ENCODE results near the gene ACO2. TPM values are rescaled to one million over a fixed set of nuclear protein-coding genes. Genes with fewer than 3 reads are reported as not detected.
A peak's percentile ranks its signal among the peaks of the same experiment; 100 is the strongest.
"Not testable (repeated sequence)": the region's sequence is repeated elsewhere in the genome, so short reads cannot be mapped to it uniquely, and the experiment has no call there.

Gene ACO2
- total RNA-seq, 2 experiments from 2014 or later, result 61.5 to 107 TPM

- DNase-seq (ENCODE audit: low spot score), result no peak
- Histone ChIP-seq H4K20me1 (ENCODE audit: insufficient read depth, low read length) (no peaks in the 10 kb centered on the region), H3K79me2 (ENCODE audit: insufficient read depth, low read depth, low read length) (no peaks in the 10 kb centered on the region), H3K4me2 (ENCODE audit: low read length) (no peak overlapping the region), H3K36me3 (ENCODE audit: insufficient read depth, low read length) (peaks cover 38% of the 10 kb centered on the region), H3K27ac (ENCODE audit: low read depth, low read length, poor library complexity, severe bottlenecking) (no peak overlapping the region), H3K9me2 (ENCODE audit: insufficient read depth, low read length) (no peaks in the 10 kb centered on the region), H3K4me1 (ENCODE audit: insufficient read depth, low read length, poor library complexity, severe bottlenecking) (no peaks in the 10 kb centered on the region), H3K4me3 (ENCODE audit: low read depth, low read length, poor library complexity, severe bottlenecking) (no peak overlapping the region), H2AFZ (ENCODE audit: low read length) (no peak overlapping the region), H3K9me3 (ENCODE audit: low read length) (no peaks in the 10 kb centered on the region)
- POLR2A ChIA-PET, result no interaction called here
- TF ChIP-seq, protein P1, sequence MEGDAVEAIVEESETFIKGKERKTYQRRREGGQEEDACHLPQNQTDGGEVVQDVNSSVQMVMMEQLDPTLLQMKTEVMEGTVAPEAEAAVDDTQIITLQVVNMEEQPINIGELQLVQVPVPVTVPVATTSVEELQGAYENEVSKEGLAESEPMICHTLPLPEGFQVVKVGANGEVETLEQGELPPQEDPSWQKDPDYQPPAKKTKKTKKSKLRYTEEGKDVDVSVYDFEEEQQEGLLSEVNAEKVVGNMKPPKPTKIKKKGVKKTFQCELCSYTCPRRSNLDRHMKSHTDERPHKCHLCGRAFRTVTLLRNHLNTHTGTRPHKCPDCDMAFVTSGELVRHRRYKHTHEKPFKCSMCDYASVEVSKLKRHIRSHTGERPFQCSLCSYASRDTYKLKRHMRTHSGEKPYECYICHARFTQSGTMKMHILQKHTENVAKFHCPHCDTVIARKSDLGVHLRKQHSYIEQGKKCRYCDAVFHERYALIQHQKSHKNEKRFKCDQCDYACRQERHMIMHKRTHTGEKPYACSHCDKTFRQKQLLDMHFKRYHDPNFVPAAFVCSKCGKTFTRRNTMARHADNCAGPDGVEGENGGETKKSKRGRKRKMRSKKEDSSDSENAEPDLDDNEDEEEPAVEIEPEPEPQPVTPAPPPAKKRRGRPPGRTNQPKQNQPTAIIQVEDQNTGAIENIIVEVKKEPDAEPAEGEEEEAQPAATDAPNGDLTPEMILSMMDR (conservative IDR thresholded peaks at IDR 0.05; ENCODE audit: low read length), result no peak
- no peak for TF ChIP-seq EZH2phosphoT487 (IDR thresholded peaks at IDR 0.05; ENCODE audit: borderline replicate concordance, low read depth, low read length)
- intact Hi-C loops (cut with micrococcal nuclease; ENCODE audit: unreplicated experiment), result no loop called here
- CTCF ChIA-PET (ENCODE audit: unreplicated experiment), result no interaction called here
- BruUV-seq (replicated peaks), result no TSS peak
Observed at GRCh38 chr22:41429232-41429950, 39.5 kb upstream of the ACO2 start.

- no peak overlapping the region for H3K27ac ChIP-seq (ENCODE audit: low read depth, low read length, poor library complexity, severe bottlenecking)
- H3K36me3 ChIP-seq (ENCODE audit: insufficient read depth, low read length), result peaks cover 43% of the 10 kb centered on the region
- peaks cover 1% of the 10 kb centered on the region; the same call in 1 of the 2 replicates for H3K79me2 ChIP-seq (ENCODE audit: insufficient read depth, low read depth, low read length)
- DNase-seq (ENCODE audit: low spot score), result no peak
- no peaks in the 10 kb centered on the region for H3K4me1 ChIP-seq (ENCODE audit: insufficient read depth, low read length, poor library complexity, severe bottlenecking)
- no peak overlapping the region for H3K4me3 ChIP-seq (ENCODE audit: low read depth, low read length, poor library complexity, severe bottlenecking)
- intact Hi-C loops (cut with micrococcal nuclease; ENCODE audit: unreplicated experiment), result no loop called here
- no peaks in the 10 kb centered on the region for H3K9me2 ChIP-seq (ENCODE audit: insufficient read depth, low read length)
- ChIA-PET POLR2A (no interaction called here), CTCF (ENCODE audit: unreplicated experiment) (no interaction called here)
- no peak for TF ChIP-seq EZH2phosphoT487 (IDR thresholded peaks at IDR 0.05; ENCODE audit: borderline replicate concordance, low read depth, low read length)
- TF ChIP-seq, protein P1 (conservative IDR thresholded peaks at IDR 0.05; ENCODE audit: low read length), result no peak
- BruUV-seq (replicated peaks), result no TSS peak
- no peak overlapping the region for H3K4me2 ChIP-seq (ENCODE audit: low read length)
- H2AFZ ChIP-seq (ENCODE audit: low read length), result no peak overlapping the region
- no peaks in the 10 kb centered on the region for H4K20me1 ChIP-seq (ENCODE audit: insufficient read depth, low read length)
- H3K9me3 ChIP-seq (ENCODE audit: low read length), result no peaks in the 10 kb centered on the region
Observed at GRCh38 chr22:41429951-41430332, 39.0 kb upstream of the ACO2 start.

- H3K9me3 ChIP-seq (ENCODE audit: low read length), result no peaks in the 10 kb centered on the region
- TF ChIP-seq, protein P1 (conservative IDR thresholded peaks at IDR 0.05; ENCODE audit: low read length), result no peak
- no peak for TF ChIP-seq EZH2phosphoT487 (IDR thresholded peaks at IDR 0.05; ENCODE audit: borderline replicate concordance, low read depth, low read length)
- peaks cover 8% of the 10 kb centered on the region; the same call in 1 of the 2 replicates for H3K79me2 ChIP-seq (ENCODE audit: insufficient read depth, low read depth, low read length)
- no peak overlapping the region for H3K4me2 ChIP-seq (ENCODE audit: low read length)
- H3K4me1 ChIP-seq (ENCODE audit: insufficient read depth, low read length, poor library complexity, severe bottlenecking), result no peaks in the 10 kb centered on the region
- intact Hi-C loops (cut with micrococcal nuclease; ENCODE audit: unreplicated experiment), result no loop called here
- no peak for DNase-seq (ENCODE audit: low spot score)
- H3K9me2 ChIP-seq (ENCODE audit: insufficient read depth, low read length), result no peaks in the 10 kb centered on the region
- ChIA-PET CTCF (ENCODE audit: unreplicated experiment) (no interaction called here), POLR2A (no interaction called here)
- no peak overlapping the region for H3K27ac ChIP-seq (ENCODE audit: low read depth, low read length, poor library complexity, severe bottlenecking)
- BruUV-seq (replicated peaks), result no TSS peak
- H4K20me1 ChIP-seq (ENCODE audit: insufficient read depth, low read length), result no peaks in the 10 kb centered on the region
- H3K4me3 ChIP-seq (ENCODE audit: low read depth, low read length, poor library complexity, severe bottlenecking), result no peak overlapping the region
- peaks cover 61% of the 10 kb centered on the region for H3K36me3 ChIP-seq (ENCODE audit: insufficient read depth, low read length)
- H2AFZ ChIP-seq (ENCODE audit: low read length), result no peak overlapping the region
Observed at GRCh38 chr22:41431656-41432055, 37.3 kb upstream of the ACO2 start.

DNA sequence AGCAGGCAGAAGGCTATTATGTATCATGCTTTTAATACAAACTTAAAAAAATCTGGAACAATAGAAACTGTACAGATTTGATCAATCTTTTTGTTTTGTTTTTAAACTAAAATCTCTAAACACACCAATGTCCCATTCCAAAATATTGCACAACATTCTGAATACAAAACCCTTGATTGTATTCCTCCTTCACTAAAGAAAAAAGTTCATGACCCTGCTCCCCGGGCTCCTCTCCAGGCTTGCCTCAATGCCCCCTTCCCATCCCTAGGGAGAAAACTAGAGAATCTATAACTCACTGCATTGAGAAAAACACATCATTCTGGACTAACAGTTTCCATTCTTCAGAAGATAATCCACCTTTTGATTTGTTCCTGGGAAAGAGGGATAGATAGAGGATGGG, 35.4 kb upstream of the ACO2 start:
- H3K4me2 ChIP-seq (ENCODE audit: low read length); H4K20me1 ChIP-seq (ENCODE audit: insufficient read depth, low read length); H3K4me3 ChIP-seq (ENCODE audit: low read depth, low read length, poor library complexity, severe bottlenecking); POLR2A ChIA-PET; DNase-seq (ENCODE audit: low spot score); H3K9me3 ChIP-seq (ENCODE audit: low read length); H3K79me2 ChIP-seq (ENCODE audit: insufficient read depth, low read depth, low read length); H2AFZ ChIP-seq (ENCODE audit: low read length); H3K27ac ChIP-seq (ENCODE audit: low read depth, low read length, poor library complexity, severe bottlenecking); H3K4me1 ChIP-seq (ENCODE audit: insufficient read depth, low read length, poor library complexity, severe bottlenecking); intact Hi-C loops (cut with micrococcal nuclease; ENCODE audit: unreplicated experiment); H3K9me2 ChIP-seq (ENCODE audit: insufficient read depth, low read length); CTCF ChIA-PET (ENCODE audit: unreplicated experiment): not testable (repeated sequence)
- H3K36me3 ChIP-seq (ENCODE audit: insufficient read depth, low read length), result peaks cover 73% of the 10 kb centered on the region
- TSS peak; percentile 64 for BruUV-seq (replicated peaks)

Measured in OCI-LY7 (cell line).